GM12875 (cell line): ENCODE measurements around the gene ZNF444.

Source experiments
- H3K4me3 ChIP-seq: one replicate; pipeline ENCODE4 v1.5.1; 2011; ENCODE audit warnings: low read depth, low read length, control low read depth
- CTCF ChIP-seq: IDR thresholded peaks from 2 replicates; pipeline ENCODE4 v1.5.1; 2011; ENCODE audit warnings: low read depth, mild to moderate bottlenecking, control low read depth, inconsistent platforms, low read length, moderate library complexity, borderline replicate concordance; ENCODE audit not compliant: insufficient read depth

The ZNF444 gene

GRCh38 chr19:56118666-56119581, 22.2 kb upstream of the ZNF444 start:
- no peak for TF ChIP-seq CTCF
- H3K4me3 ChIP-seq: peak overlapping the region; percentile 71

- no peak for TF ChIP-seq CTCF
These were observed 21.5 kb upstream of the ZNF444 start for GRCh38 chr19:56119582-56119978.

GRCh38 chr19:56120002-56120370, 21.1 kb upstream of the ZNF444 start:
- peak overlapping the region; percentile 71 for H3K4me3 ChIP-seq
- TF ChIP-seq CTCF: no peak

More at GRCh38 chr19:56119582-56119978, 21.5 kb upstream of the ZNF444 start:
- H3K4me3 ChIP-seq: peak overlapping the region; percentile 71

- H3K4me3 ChIP-seq: peak overlapping the region; percentile 71
- TF ChIP-seq CTCF: peak; percentile 24; the same call in 1 of the 2 replicates
These were observed 20.5 kb upstream of the ZNF444 start for GRCh38 chr19:56120371-56121179.

GRCh38 chr19:56121180-56122167, 19.6 kb upstream of the ZNF444 start, which contains the start of gene ZNF787:
ZNF787 (minus strand) TSS chr19:56121295; CDS start chr19:56103217, 18,078 bp downstream.
- TF ChIP-seq CTCF: no peak
- peak within 1 kb of the TSS; percentile 71 for H3K4me3 ChIP-seq

- no peak for TF ChIP-seq CTCF
- H3K4me3 ChIP-seq: no peak overlapping the region
These were observed 17.7 kb upstream of the ZNF444 start for GRCh38 chr19:56123266-56123891.
